Tibial artery (tissue), 4 donors: Measurements from ENCODE around the gene NTN1.

Source experiments
- DNase-seq, 2 donors: peaks; one replicate each; pipeline ENCODE4 v3.0.0-alpha.2; 2019
- H3K27ac ChIP-seq, 2 donors: fragments of 200-600 bp; sonication (generic) in 1 of 2; 1 replicate in 1 of 2; 2 replicates in 1 of 2; pipeline ENCODE4 v1.5.1; 2018 to 2019; ENCODE audit warnings: mild to moderate bottlenecking in 1 of 2
- H3K27me3 ChIP-seq, 2 donors: fragments of 200-600 bp; sonication (generic) in 1 of 2; one replicate each; pipeline versions ENCODE4 v1.5.1 to v1.6.0; 2016 to 2019
- H3K36me3 ChIP-seq, 3 donors: fragments of 200-600 bp; sonication (generic) in 2 of 3; one replicate each; pipeline ENCODE4 v1.5.1; 2016 to 2019; ENCODE audit warnings: mild to moderate bottlenecking in 2 of 3
- H3K4me1 ChIP-seq, 4 donors: fragments of 200-600 bp; sonication (generic) in 2 of 4; 1 replicate in 3 of 4; 2 replicates in 1 of 4; pipeline ENCODE4 v1.5.1; 2016 to 2019
- H3K4me3 ChIP-seq, 2 donors: fragments of 200-600 bp; sonication (generic) in 1 of 2; 1 replicate in 1 of 2; 2 replicates in 1 of 2; pipeline ENCODE4 v1.5.1; 2018 to 2019; ENCODE audit warnings: mild to moderate bottlenecking in 2 of 2
- H3K9me3 ChIP-seq, 3 donors: fragments of 200-600 bp; sonication (generic) in 1 of 3; one replicate each; pipeline ENCODE4 v1.5.1; 2016 to 2019
- intact Hi-C: fragments of 100-400 bp; cut with DNase I; formaldehyde crosslinking; loops from one replicate; pipeline ENCODE4 v1.15.0; 2023; ENCODE audit warnings: low total_unique reads
- TF ChIP-seq, protein P1 (sequence below), 2 experiments: fragments of 200-600 bp in 1 of 2; fragments of 450-650 bp in 1 of 2; IDR thresholded peaks; one replicate each; pipeline ENCODE4 v1.5.1; 2017 to 2019; ENCODE audit warnings: antibody characterized with exemption in 2 of 2, mild to moderate bottlenecking in 1 of 2, moderate library complexity in 1 of 2

NTN1 gene

DNA sequence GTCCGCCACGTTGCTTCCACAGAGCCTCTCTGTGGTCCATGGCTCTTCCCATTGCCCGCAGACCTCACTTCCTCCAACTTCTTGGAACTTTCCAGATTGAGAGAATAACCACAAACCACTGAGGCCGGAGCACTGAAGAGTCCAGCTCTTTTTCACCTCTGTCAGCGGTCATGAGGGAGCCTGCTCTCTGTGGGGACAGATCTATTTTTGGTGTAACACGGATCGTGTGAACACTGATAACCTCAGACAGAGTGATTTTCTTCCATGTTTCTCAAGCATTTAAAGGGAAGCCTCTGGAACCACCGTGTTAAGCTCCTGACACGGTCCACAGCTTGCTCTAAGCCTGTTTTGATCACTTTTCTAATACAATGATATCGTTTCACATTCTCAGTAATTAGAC, 49.7 kb downstream of the NTN1 start:
- Histone ChIP-seq H3K4me1 (peaks cover 0 to 35% (median 18%) of the 10 kb centered on the region in 4 donors), H3K27me3 (no peaks in the 10 kb centered on the region), H3K9me3 (no peaks in the 10 kb centered on the region), H3K36me3 (no peaks in the 10 kb centered on the region), H3K27ac (peak overlapping the region in 1 of 2 donors; percentile 73), H3K4me3 (no peak overlapping the region)
- intact Hi-C loops = no loop called here
- no peak for DNase-seq
- TF ChIP-seq, protein P1, sequence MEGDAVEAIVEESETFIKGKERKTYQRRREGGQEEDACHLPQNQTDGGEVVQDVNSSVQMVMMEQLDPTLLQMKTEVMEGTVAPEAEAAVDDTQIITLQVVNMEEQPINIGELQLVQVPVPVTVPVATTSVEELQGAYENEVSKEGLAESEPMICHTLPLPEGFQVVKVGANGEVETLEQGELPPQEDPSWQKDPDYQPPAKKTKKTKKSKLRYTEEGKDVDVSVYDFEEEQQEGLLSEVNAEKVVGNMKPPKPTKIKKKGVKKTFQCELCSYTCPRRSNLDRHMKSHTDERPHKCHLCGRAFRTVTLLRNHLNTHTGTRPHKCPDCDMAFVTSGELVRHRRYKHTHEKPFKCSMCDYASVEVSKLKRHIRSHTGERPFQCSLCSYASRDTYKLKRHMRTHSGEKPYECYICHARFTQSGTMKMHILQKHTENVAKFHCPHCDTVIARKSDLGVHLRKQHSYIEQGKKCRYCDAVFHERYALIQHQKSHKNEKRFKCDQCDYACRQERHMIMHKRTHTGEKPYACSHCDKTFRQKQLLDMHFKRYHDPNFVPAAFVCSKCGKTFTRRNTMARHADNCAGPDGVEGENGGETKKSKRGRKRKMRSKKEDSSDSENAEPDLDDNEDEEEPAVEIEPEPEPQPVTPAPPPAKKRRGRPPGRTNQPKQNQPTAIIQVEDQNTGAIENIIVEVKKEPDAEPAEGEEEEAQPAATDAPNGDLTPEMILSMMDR (IDR thresholded peaks at IDR 0.05) = no peak

GRCh38 chr17:9071811-9072498, 50.6 kb downstream of the NTN1 start:
- DNase-seq = peak in 1 of 2 donors; percentile 62
- H3K27me3 ChIP-seq = no peaks in the 10 kb centered on the region
- H3K4me3 ChIP-seq = no peak overlapping the region
- H3K27ac ChIP-seq = peak overlapping the region; percentile 59 to 73
- no peaks in the 10 kb centered on the region for H3K9me3 ChIP-seq
- TF ChIP-seq, protein P1 (IDR thresholded peaks at IDR 0.05) = no peak
- no peaks in the 10 kb centered on the region for H3K36me3 ChIP-seq
- intact Hi-C loops = no loop called here
- peaks cover 0 to 44% (median 18%) of the 10 kb centered on the region in 4 donors for H3K4me1 ChIP-seq

DNA sequence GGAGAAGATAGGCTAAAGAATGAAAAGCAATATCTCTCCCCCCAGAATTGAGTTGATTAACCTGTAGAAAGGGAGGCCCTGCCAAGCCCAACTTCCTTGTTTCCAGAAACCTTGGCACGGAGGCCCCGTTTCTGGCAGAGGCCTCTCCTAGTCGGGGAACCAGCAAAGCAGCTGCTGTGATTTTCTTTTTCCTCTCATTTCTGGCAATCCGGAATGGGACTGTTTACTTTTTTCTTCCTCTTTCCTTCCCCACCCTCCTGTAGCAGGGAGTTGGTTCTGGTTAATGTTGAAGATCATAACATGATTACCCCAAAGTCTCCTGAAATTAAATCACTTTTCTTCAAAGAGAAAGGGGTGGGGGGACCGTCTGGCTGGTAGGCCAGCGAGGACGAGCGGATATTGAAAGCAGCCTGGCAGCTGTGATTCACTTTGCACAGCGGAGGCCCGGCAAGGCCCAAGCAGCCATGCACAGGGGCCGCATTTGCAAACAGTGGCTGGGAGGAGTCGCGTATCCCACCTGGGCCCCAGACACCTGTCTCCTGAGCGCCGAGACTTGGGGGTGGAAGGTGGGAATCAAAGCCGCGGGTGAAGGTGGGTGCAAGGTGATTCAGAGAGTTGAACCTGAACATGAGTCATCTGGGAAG, 51.5 kb downstream of the NTN1 start:
- Histone ChIP-seq H3K4me3 (peak overlapping the region; percentile 4 to 16), H3K27me3 (no peaks in the 10 kb centered on the region), H3K27ac (peak overlapping the region; percentile 59 to 73), H3K9me3 (no peaks in the 10 kb centered on the region), H3K4me1 (peaks cover 0 to 51% (median 18%) of the 10 kb centered on the region in 4 donors), H3K36me3 (no peaks in the 10 kb centered on the region)
- intact Hi-C loops = no loop called here
- TF ChIP-seq, protein P1 (IDR thresholded peaks at IDR 0.05) = no peak
- peak; percentile 68 to 85 for DNase-seq

DNA sequence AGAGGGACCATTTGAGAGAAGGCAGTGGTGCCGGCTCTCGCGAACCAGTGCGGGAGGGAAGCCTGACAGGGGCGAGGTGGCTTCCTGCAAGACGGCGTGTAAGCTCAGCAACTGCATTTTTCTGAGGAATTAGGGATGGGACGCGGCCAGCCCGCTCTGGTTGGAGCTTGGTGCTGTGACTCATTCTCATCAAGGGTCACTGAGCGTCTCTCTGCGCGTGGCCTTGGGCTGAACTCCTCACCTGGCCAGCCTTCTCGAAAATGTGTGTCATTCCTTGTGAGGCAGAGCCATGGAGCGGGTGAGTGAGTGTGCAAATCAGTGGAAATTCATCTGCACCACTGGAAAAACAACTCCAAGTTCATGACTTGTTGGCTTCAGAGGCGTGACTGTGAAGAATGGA, 52.8 kb downstream of the NTN1 start:
- Histone ChIP-seq H3K36me3 (no peaks in the 10 kb centered on the region), H3K4me3 (no peak overlapping the region), H3K27ac (no peak overlapping the region), H3K27me3 (no peaks in the 10 kb centered on the region), H3K9me3 (no peaks in the 10 kb centered on the region), H3K4me1 (peaks cover 0 to 61% (median 18%) of the 10 kb centered on the region in 4 donors)
- peak in 1 of 2 donors; percentile 70 for DNase-seq
- TF ChIP-seq, protein P1 (IDR thresholded peaks at IDR 0.05) = no peak
- intact Hi-C loops = no loop called here

GRCh38 chr17:9079461-9080103, 58.3 kb downstream of the NTN1 start:
- Histone ChIP-seq H3K4me3 (no peak overlapping the region), H3K9me3 (no peaks in the 10 kb centered on the region), H3K27ac (no peak overlapping the region), H3K4me1 (peaks cover 0 to 26% (median 0%) of the 10 kb centered on the region in 4 donors), H3K27me3 (no peaks in the 10 kb centered on the region), H3K36me3 (no peaks in the 10 kb centered on the region)
- intact Hi-C loops = no loop called here
- TF ChIP-seq, protein P1 (IDR thresholded peaks at IDR 0.05) = no peak
- DNase-seq = peak in 1 of 2 donors; percentile 39
